Glutamatergic neuron (in vitro differentiated cells): Measurements from ENCODE around the gene RIMBP3C. TPM values are rescaled to one million over a fixed set of nuclear protein-coding genes. Genes with fewer than 3 reads are reported as not detected.
"Not testable (repeated sequence)": the region's sequence is repeated elsewhere in the genome, so short reads cannot be mapped to it uniquely, and the experiment has no call there.

ENCODE experiments used
- DNase-seq: peaks from one replicate; pipeline ENCODE4 v3.0.0; 2022
- H3K27ac Mint-ChIP-seq: one replicate; pipeline ENCODE4 v1.8.0; 2020; ENCODE audit warnings: mild to moderate bottlenecking, mixed read lengths, inconsistent platforms; ENCODE audit not compliant: unreplicated experiment
- H3K27me3 Mint-ChIP-seq: one replicate; pipeline ENCODE4 v1.8.0; 2020; ENCODE audit warnings: mild to moderate bottlenecking, moderate library complexity, mixed read lengths, inconsistent platforms; ENCODE audit not compliant: unreplicated experiment
- H3K36me3 Mint-ChIP-seq: one replicate; pipeline ENCODE4 v1.8.0; 2020; ENCODE audit warnings: mild to moderate bottlenecking, mixed read lengths, inconsistent platforms; ENCODE audit not compliant: unreplicated experiment
- H3K4me1 Mint-ChIP-seq: one replicate; pipeline ENCODE4 v1.8.0; 2020; ENCODE audit warnings: mild to moderate bottlenecking, low read depth, mixed read lengths, inconsistent platforms; ENCODE audit not compliant: unreplicated experiment
- H3K4me3 Mint-ChIP-seq: one replicate; pipeline ENCODE4 v1.8.0; 2020; ENCODE audit warnings: mild to moderate bottlenecking, mixed read lengths, inconsistent platforms; ENCODE audit not compliant: unreplicated experiment
- H3K9me3 Mint-ChIP-seq: one replicate; pipeline ENCODE4 v1.8.0; 2020; ENCODE audit warnings: mild to moderate bottlenecking, moderate library complexity, mixed read lengths, inconsistent platforms; ENCODE audit not compliant: unreplicated experiment
- total RNA-seq: library from RNA; stranded (reverse); fragmentation: NEBNext Ultra II Directional; extraction: Animal tissue kit (Norgen Biotek cat#: 25700); gene quantifications from one replicate; pipeline ENCODE4 v1.2.1, GENCODE V29; 2021; ENCODE audit not compliant: unreplicated experiment

Gene RIMBP3C
- total RNA-seq, 1 donor from 2014 or later, result 0.22 TPM

GRCh38 chr22:21526705-21527500, 24.4 kb downstream of the RIMBP3C start:
- not testable (repeated sequence) for H3K27me3 Mint-ChIP-seq, H3K27ac Mint-ChIP-seq, H3K4me3 Mint-ChIP-seq, H3K36me3 Mint-ChIP-seq, H3K4me1 Mint-ChIP-seq, H3K9me3 Mint-ChIP-seq, DNase-seq

DNA sequence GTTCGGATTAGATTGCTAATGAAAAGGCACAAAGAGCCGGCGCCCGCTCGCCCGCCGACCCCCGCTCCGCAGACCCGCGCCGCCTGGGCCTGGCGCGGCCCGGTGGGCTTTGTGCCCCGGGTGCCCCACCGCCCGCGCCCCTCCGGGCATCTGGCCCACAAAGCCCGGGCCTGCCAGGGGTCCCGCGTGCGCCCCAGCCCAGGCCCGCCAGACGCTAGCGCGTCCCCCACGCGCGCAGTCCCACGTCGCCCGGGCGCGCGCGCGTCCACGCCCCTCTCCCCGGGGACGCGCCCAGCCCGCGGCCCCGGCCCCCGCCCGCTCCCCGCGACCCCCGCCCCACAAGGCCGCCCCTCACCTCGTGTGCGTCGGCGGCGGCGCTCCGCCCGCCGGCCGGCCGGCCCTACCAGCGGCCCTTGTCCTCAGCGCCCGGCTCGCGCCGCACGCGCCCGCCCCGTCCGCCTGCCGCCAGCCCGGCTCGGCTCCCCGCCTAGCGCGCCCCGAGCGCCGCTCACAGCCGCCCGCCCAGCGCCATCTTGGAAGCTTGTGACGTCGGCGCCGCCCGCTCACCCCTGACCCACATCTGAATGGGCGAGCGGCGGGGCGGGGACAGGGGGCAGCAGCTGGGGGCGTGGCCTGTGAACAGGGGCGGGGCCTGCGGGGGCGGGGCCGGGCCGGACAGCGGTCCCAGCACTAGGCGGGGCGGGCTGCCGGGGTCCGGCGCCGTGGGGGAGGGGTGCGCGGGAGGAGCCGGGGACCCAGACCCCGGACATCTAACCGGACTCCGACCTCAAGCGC, 34.1 kb downstream of the RIMBP3C start:
- not testable (repeated sequence) for H3K4me1 Mint-ChIP-seq, H3K36me3 Mint-ChIP-seq, H3K4me3 Mint-ChIP-seq, H3K9me3 Mint-ChIP-seq, H3K27ac Mint-ChIP-seq, H3K27me3 Mint-ChIP-seq, DNase-seq

GRCh38 chr22:21516522-21516921, 34.7 kb downstream of the RIMBP3C start:
- not testable (repeated sequence) for H3K4me1 Mint-ChIP-seq, H3K27ac Mint-ChIP-seq, H3K27me3 Mint-ChIP-seq, H3K36me3 Mint-ChIP-seq, DNase-seq, H3K9me3 Mint-ChIP-seq, H3K4me3 Mint-ChIP-seq

DNA sequence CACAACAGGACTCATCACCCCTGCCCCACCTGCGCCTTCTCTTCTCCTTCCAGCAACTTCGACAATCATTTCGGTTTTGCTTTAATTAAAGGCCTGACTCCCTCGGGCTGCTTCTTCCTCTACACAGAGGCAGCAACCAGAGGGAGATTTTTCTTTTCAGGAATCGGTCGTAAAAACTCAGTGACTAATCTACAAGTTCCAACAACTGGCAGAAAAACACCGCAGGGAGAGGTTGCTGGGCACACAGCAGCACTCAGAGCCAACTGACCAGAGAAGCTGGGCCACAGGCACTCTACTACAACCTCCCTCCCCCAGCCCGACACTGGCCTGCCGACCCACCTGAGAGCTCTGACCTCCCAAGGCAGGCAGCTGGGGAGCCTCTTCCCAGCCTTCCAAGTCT, 36.0 kb downstream of the RIMBP3C start:
- not testable (repeated sequence) for DNase-seq, H3K27ac Mint-ChIP-seq, H3K36me3 Mint-ChIP-seq, H3K4me1 Mint-ChIP-seq, H3K27me3 Mint-ChIP-seq, H3K9me3 Mint-ChIP-seq, H3K4me3 Mint-ChIP-seq

GRCh38 chr22:21514117-21514516, 37.1 kb downstream of the RIMBP3C start:
- not testable (repeated sequence) for H3K27me3 Mint-ChIP-seq, H3K4me3 Mint-ChIP-seq, DNase-seq, H3K27ac Mint-ChIP-seq, H3K9me3 Mint-ChIP-seq, H3K36me3 Mint-ChIP-seq, H3K4me1 Mint-ChIP-seq

DNA sequence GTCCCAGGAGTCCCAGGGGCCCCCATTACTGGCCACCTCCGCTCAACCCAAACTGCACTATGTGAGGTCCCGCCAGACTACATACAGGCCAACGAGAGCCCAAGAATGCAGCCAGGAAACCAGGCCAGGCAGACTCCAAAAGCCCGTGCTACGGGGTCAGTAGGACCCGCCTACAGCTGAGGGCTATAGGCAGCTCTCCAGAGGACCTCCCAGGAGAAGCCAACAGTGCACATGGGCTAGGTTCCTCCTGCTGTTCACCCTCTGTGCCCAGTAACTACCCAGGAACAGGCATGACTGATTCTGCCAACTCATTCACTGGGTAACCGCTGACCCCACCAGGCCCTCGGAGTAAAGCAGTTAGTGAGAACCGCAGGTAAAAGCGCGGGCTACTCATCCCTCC, 39.2 kb downstream of the RIMBP3C start:
- H3K9me3 Mint-ChIP-seq, result not testable (repeated sequence)

DNA sequence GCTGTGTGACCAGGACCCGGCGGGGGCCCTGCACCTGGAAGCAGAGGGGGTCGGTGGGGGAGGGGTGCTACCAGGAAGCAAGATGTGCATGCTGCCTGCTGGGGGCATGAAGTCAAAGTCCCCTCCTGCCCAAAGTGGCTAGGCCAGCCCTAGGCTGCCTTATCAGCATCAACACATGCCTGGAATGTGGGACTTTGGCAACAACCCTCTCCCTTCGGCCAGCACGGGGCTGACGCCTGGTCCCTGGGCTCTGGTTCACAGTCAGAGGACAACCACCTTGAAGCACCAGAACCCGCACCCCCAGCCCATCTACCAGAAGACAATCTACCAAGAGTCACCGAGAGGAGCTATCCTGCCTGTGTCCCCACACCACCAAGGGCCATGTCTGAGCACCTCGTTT, 40.9 kb downstream of the RIMBP3C start:
- not testable (repeated sequence) for H3K27me3 Mint-ChIP-seq, H3K4me1 Mint-ChIP-seq, H3K9me3 Mint-ChIP-seq, H3K27ac Mint-ChIP-seq, H3K4me3 Mint-ChIP-seq, DNase-seq, H3K36me3 Mint-ChIP-seq

More for the DNA sequence above, 39.2 kb downstream of the RIMBP3C start:
- not testable (repeated sequence) for H3K27me3 Mint-ChIP-seq, H3K36me3 Mint-ChIP-seq, DNase-seq, H3K27ac Mint-ChIP-seq, H3K4me1 Mint-ChIP-seq, H3K4me3 Mint-ChIP-seq

GRCh38 chr22:21499623-21500506, 51.4 kb downstream of the RIMBP3C start:
- not testable (repeated sequence) for H3K27ac Mint-ChIP-seq, H3K4me3 Mint-ChIP-seq, H3K9me3 Mint-ChIP-seq, H3K36me3 Mint-ChIP-seq, H3K4me1 Mint-ChIP-seq, DNase-seq, H3K27me3 Mint-ChIP-seq

- not testable (repeated sequence) for DNase-seq, H3K4me1 Mint-ChIP-seq, H3K9me3 Mint-ChIP-seq, H3K27ac Mint-ChIP-seq, H3K4me3 Mint-ChIP-seq, H3K27me3 Mint-ChIP-seq, H3K36me3 Mint-ChIP-seq
Observed at GRCh38 chr22:21498489-21498888, 52.8 kb downstream of the RIMBP3C start.

GRCh38 chr22:21497984-21498383, 53.3 kb downstream of the RIMBP3C start:
- not testable (repeated sequence) for H3K27ac Mint-ChIP-seq, DNase-seq, H3K4me1 Mint-ChIP-seq, H3K4me3 Mint-ChIP-seq, H3K27me3 Mint-ChIP-seq, H3K9me3 Mint-ChIP-seq, H3K36me3 Mint-ChIP-seq
